DMS 273 (cell line): ENCODE measurements around the gene EBF3.

Source experiments
- DNase-seq: peaks from one replicate; lab custom pipeline; 2025; ENCODE audit not compliant: unreplicated experiment; lab: John Stamatoyannopoulos, UW

EBF3 gene

GRCh38 chr10:129808092-129808983, 155.7 kb downstream of the EBF3 start:
- no peak for DNase-seq

- no peak for DNase-seq
Measured at GRCh38 chr10:129807211-129807610, 156.9 kb downstream of the EBF3 start.

GRCh38 chr10:129800796-129801340, 163.2 kb downstream of the EBF3 start:
- DNase-seq, result peak; percentile 38

- peak; percentile 59 for DNase-seq
Measured at GRCh38 chr10:129799942-129800341, 164.1 kb downstream of the EBF3 start.

- no peak for DNase-seq
Measured at GRCh38 chr10:129796710-129797420, 167.2 kb downstream of the EBF3 start.

GRCh38 chr10:129793996-129794395, 170.1 kb downstream of the EBF3 start:
- no peak for DNase-seq

GRCh38 chr10:129793479-129793878, 170.6 kb downstream of the EBF3 start:
- DNase-seq, result no peak

- no peak for DNase-seq
Measured at GRCh38 chr10:129792864-129793263, 171.2 kb downstream of the EBF3 start.

GRCh38 chr10:129792141-129792540, 171.9 kb downstream of the EBF3 start:
- DNase-seq, result peak; percentile 78

GRCh38 chr10:129790715-129791446, 173.2 kb downstream of the EBF3 start:
- DNase-seq, result peak; percentile 27

- no peak for DNase-seq
Measured at GRCh38 chr10:129788215-129788614, 175.9 kb downstream of the EBF3 start.

GRCh38 chr10:129787557-129787956, 176.5 kb downstream of the EBF3 start:
- no peak for DNase-seq

GRCh38 chr10:129786216-129786615, 177.9 kb downstream of the EBF3 start:
- no peak for DNase-seq

GRCh38 chr10:129785536-129785981, 178.5 kb downstream of the EBF3 start:
- peak; percentile 46 for DNase-seq
